Measurements from ENCODE around the gene CASZ1. TPM values are rescaled to one million over a fixed set of nuclear protein-coding genes. Genes with fewer than 3 reads are reported as not detected.

The CASZ1 gene
- total and polyA plus RNA-seq, 2 experiments from 2014 or later, result 6.2 to 6.7 TPM

DNA sequence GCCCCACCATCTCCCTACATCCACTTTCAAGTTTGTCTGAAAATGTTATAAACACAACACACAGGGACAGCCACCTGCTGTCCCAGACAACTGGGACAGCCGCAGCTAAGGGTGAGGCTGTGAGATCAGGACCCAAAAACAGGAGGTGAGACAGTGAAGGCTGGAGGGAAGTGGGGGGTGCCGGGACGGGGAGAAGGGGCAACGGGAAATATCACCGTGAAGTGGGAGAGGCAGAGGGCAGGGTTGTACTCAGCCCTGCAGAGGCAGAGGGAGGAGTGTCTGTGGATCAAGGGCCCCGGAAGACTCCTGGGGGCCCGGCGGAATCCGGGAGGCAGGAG lies 114.4 kb downstream of the CASZ1 start:
- no peaks in the 10 kb centered on the region for H3K27me3 ChIP-seq (ENCODE audit: insufficient read depth)
- no peaks in the 10 kb centered on the region for H3K9me2 ChIP-seq (ENCODE audit: insufficient read depth)
- TF ChIP-seq ZNF331 (CRISPR knock-in tag; IDR thresholded peaks at IDR 0.05; ENCODE audit: low read depth) (no peak), REST (IDR thresholded peaks at IDR 0.05; ENCODE audit: unreplicated experiment) (no peak), CREB1 (CRISPR knock-in tag; IDR thresholded peaks at IDR 0.05; ENCODE audit: low read depth) (no peak), EZH2 (IDR thresholded peaks at IDR 0.05; ENCODE audit: low read depth, unreplicated experiment) (no peak), JUNB (IDR thresholded peaks at IDR 0.05; ENCODE audit: unreplicated experiment) (no peak), EZH2phosphoT487 (IDR thresholded peaks at IDR 0.05; ENCODE audit: unreplicated experiment) (no peak), NANOG (IDR thresholded peaks at IDR 0.05; ENCODE audit: borderline replicate concordance) (no peak), ZNF462 (CRISPR knock-in tag; IDR thresholded peaks at IDR 0.05) (no peak), STAT1 (IDR thresholded peaks at IDR 0.05; ENCODE audit: unreplicated experiment) (no peak), POLR2AphosphoS5 (IDR thresholded peaks at IDR 0.05; ENCODE audit: low read depth) (no peak), ZNF114 (CRISPR knock-in tag; IDR thresholded peaks at IDR 0.05) (no peak)
- TF ChIP-seq, protein P1, sequence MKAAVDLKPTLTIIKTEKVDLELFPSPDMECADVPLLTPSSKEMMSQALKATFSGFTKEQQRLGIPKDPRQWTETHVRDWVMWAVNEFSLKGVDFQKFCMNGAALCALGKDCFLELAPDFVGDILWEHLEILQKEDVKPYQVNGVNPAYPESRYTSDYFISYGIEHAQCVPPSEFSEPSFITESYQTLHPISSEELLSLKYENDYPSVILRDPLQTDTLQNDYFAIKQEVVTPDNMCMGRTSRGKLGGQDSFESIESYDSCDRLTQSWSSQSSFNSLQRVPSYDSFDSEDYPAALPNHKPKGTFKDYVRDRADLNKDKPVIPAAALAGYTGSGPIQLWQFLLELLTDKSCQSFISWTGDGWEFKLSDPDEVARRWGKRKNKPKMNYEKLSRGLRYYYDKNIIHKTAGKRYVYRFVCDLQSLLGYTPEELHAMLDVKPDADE (IDR thresholded peaks at IDR 0.05), result no peak
- TF ChIP-seq, protein P2, sequence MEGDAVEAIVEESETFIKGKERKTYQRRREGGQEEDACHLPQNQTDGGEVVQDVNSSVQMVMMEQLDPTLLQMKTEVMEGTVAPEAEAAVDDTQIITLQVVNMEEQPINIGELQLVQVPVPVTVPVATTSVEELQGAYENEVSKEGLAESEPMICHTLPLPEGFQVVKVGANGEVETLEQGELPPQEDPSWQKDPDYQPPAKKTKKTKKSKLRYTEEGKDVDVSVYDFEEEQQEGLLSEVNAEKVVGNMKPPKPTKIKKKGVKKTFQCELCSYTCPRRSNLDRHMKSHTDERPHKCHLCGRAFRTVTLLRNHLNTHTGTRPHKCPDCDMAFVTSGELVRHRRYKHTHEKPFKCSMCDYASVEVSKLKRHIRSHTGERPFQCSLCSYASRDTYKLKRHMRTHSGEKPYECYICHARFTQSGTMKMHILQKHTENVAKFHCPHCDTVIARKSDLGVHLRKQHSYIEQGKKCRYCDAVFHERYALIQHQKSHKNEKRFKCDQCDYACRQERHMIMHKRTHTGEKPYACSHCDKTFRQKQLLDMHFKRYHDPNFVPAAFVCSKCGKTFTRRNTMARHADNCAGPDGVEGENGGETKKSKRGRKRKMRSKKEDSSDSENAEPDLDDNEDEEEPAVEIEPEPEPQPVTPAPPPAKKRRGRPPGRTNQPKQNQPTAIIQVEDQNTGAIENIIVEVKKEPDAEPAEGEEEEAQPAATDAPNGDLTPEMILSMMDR (conservative IDR thresholded peaks at IDR 0.05; ENCODE audit: low read depth in 2 of 2), result no peak
- no peaks in the 10 kb centered on the region for H3F3A ChIP-seq (replicated peaks; ENCODE audit: low read depth)
- peaks cover 19% of the 10 kb centered on the region for H3K27me3 Mint-ChIP-seq (ENCODE audit: insufficient read depth, low read depth, poor library complexity)
- H3K4me1 ChIP-seq (ENCODE audit: insufficient read depth), result peaks cover 48% of the 10 kb centered on the region
- no peak overlapping the region for H3K4me3 ChIP-seq
- H3K36me3 ChIP-seq (ENCODE audit: insufficient read depth), result no peaks in the 10 kb centered on the region
- H3K4me2 ChIP-seq, result no peak overlapping the region
- no peaks in the 10 kb centered on the region for H3K36me3 Mint-ChIP-seq (ENCODE audit: low read depth)
- no peaks in the 10 kb centered on the region; the same call in 1 of the 3 replicates for H3K9me3 Mint-ChIP-seq
- H3K79me2 ChIP-seq (replicated peaks; ENCODE audit: insufficient read depth), result no peaks in the 10 kb centered on the region
- ATAC-seq (no peak), DNase-seq (ENCODE audit: low spot score) (no peak)
- H4K20me1 ChIP-seq (replicated peaks; ENCODE audit: insufficient read depth), result no peaks in the 10 kb centered on the region
- H3K4me3 Mint-ChIP-seq, result no peak overlapping the region
- H3K27ac ChIP-seq (ENCODE audit: low read depth), result no peak overlapping the region
- peaks cover 67% of the 10 kb centered on the region for H3K4me1 Mint-ChIP-seq
- no peak overlapping the region; the same call in 1 of the 2 replicates for H3K27ac Mint-ChIP-seq
- H2AFZ ChIP-seq, result no peak overlapping the region
